Subcutaneous abdominal adipose tissue (tissue), 5 donors: ENCODE data around the gene BCAN.
A peak's percentile ranks its signal among the peaks of the same experiment; 100 is the strongest.

Experiments used
- H3K27ac ChIP-seq: one replicate; pipeline ENCODE4 v1.7.0; 2013; ENCODE audit warnings: low read depth, mild to moderate bottlenecking, inconsistent platforms, low read length, moderate library complexity
- H3K27me3 ChIP-seq, 5 donors: one replicate each; pipeline ENCODE4 v1.7.0; 2013; ENCODE audit warnings: low read length in 5 of 5, inconsistent platforms in 1 of 5; ENCODE audit not compliant: control insufficient read depth in 5 of 5, insufficient read depth in 4 of 5
- H3K36me3 ChIP-seq, 5 donors: one replicate each; pipeline ENCODE4 v1.7.0; 2013; ENCODE audit warnings: low read length in 5 of 5; ENCODE audit not compliant: control insufficient read depth in 5 of 5, insufficient read depth in 5 of 5
- H3K4me1 ChIP-seq, 5 donors: one replicate each; pipeline ENCODE4 v1.7.0; 2013; ENCODE audit warnings: low read length in 5 of 5, mild to moderate bottlenecking in 3 of 5, moderate library complexity in 1 of 5; ENCODE audit not compliant: control insufficient read depth in 5 of 5, insufficient read depth in 5 of 5
- H3K4me3 ChIP-seq, 5 donors: one replicate each; pipeline ENCODE4 v1.7.0; 2013; ENCODE audit warnings: low read length in 5 of 5, low read depth in 1 of 5
- H3K9ac ChIP-seq, 5 donors: one replicate each; pipeline ENCODE4 v1.7.0; 2013; ENCODE audit warnings: low read length in 5 of 5, mild to moderate bottlenecking in 4 of 5, moderate library complexity in 3 of 5
- H3K9me3 ChIP-seq, 5 donors: one replicate each; pipeline ENCODE4 v1.7.0; 2013; ENCODE audit warnings: low read length in 5 of 5; ENCODE audit not compliant: control insufficient read depth in 5 of 5
- donor health status: healthy.
- donor health status: healthy.
- donor health status: healthy.
- donor health status: healthy.
- donor health status: healthy.

Gene BCAN

GRCh38 chr1:156704166-156704711 is 62.3 kb downstream of the BCAN start:
- no peaks in the 10 kb centered on the region for H3K9me3 ChIP-seq
- peak overlapping the region; percentile 23 for H3K27ac ChIP-seq
- peak overlapping the region; percentile 36 to 57 (median 51) for H3K4me3 ChIP-seq
- peak overlapping the region in 2 of 5 donors; percentile 66 to 73 for H3K9ac ChIP-seq
- peaks cover 3 to 58% (median 50%) of the 10 kb centered on the region in 5 donors for H3K4me1 ChIP-seq
- peaks cover 0 to 7% (median 5%) of the 10 kb centered on the region in 5 donors for H3K36me3 ChIP-seq
- H3K27me3 ChIP-seq: peaks cover 33 to 54% (median 34%) of the 10 kb centered on the region in 5 donors

GRCh38 chr1:156704930-156705320 is 63.0 kb downstream of the BCAN start:
- peak overlapping the region; percentile 67 for H3K27ac ChIP-seq
- H3K9ac ChIP-seq: peak overlapping the region in 2 of 5 donors; percentile 37 to 66
- H3K36me3 ChIP-seq: peaks cover 0 to 5% (median 1%) of the 10 kb centered on the region in 5 donors
- H3K4me3 ChIP-seq: peak overlapping the region; percentile 13 to 66 (median 55)
- no peaks in the 10 kb centered on the region for H3K9me3 ChIP-seq
- peaks cover 32 to 53% (median 34%) of the 10 kb centered on the region in 5 donors for H3K27me3 ChIP-seq
- H3K4me1 ChIP-seq: peaks cover 4 to 65% (median 57%) of the 10 kb centered on the region in 5 donors

GRCh38 chr1:156705321-156705917 is 63.5 kb downstream of the BCAN start, which contains the start of gene CRABP2:
Gene CRABP2, minus strand, starts transcription at chr1:156705583. Its CDS starts 137 bp downstream, at chr1:156705446.
- Histone ChIP-seq H3K4me3 (peak within 1 kb of the TSS; percentile 51 to 66 (median 59)), H3K27ac (peak within 1 kb of the TSS; percentile 67), H3K27me3 (peaks cover 27 to 48% (median 34%) of the 10 kb centered on the region in 5 donors), H3K9me3 (no peaks in the 10 kb centered on the region), H3K9ac (peak within 1 kb of the TSS in 4 of 5 donors; percentile 28 to 76 (median 53)), H3K4me1 (peaks cover 7 to 70% (median 62%) of the 10 kb centered on the region in 5 donors), H3K36me3 (peaks cover 0 to 2% (median 0%) of the 10 kb centered on the region in 5 donors)

- Histone ChIP-seq H3K4me3 (peak overlapping the region in 4 of 5 donors; percentile 57 to 66 (median 62)), H3K9ac (peak overlapping the region in 4 of 5 donors; percentile 28 to 76 (median 53)), H3K9me3 (no peaks in the 10 kb centered on the region), H3K36me3 (no peaks in the 10 kb centered on the region), H3K4me1 (peaks cover 7 to 74% (median 66%) of the 10 kb centered on the region in 5 donors), H3K27ac (peak overlapping the region; percentile 67), H3K27me3 (peaks cover 24 to 42% (median 31%) of the 10 kb centered on the region in 5 donors)
Observed at GRCh38 chr1:156705918-156706656, 64.2 kb downstream of the BCAN start.

- Histone ChIP-seq H3K9me3 (no peaks in the 10 kb centered on the region), H3K27me3 (peaks cover 16 to 36% (median 25%) of the 10 kb centered on the region in 5 donors), H3K27ac (peak overlapping the region; percentile 67)
Observed at GRCh38 chr1:156706657-156707416, 64.9 kb downstream of the BCAN start.

GRCh38 chr1:156707417-156708217 is 65.7 kb downstream of the BCAN start:
- peak overlapping the region; percentile 65 for H3K27ac ChIP-seq

More at GRCh38 chr1:156706657-156707416, 64.9 kb downstream of the BCAN start:
- no peaks in the 10 kb centered on the region for H3K36me3 ChIP-seq
- H3K4me3 ChIP-seq: peak overlapping the region; percentile 20 to 66 (median 59)
- peak overlapping the region in 4 of 5 donors; percentile 10 to 76 (median 34) for H3K9ac ChIP-seq
- H3K4me1 ChIP-seq: peaks cover 7 to 78% (median 72%) of the 10 kb centered on the region in 5 donors

GRCh38 chr1:156708218-156708661 is 66.3 kb downstream of the BCAN start:
- Histone ChIP-seq H3K27ac (peak overlapping the region; percentile 65), H3K36me3 (no peaks in the 10 kb centered on the region), H3K4me1 (peaks cover 7 to 83% (median 72%) of the 10 kb centered on the region in 5 donors), H3K4me3 (peak overlapping the region in 3 of 5 donors; percentile 3 to 22 (median 8)), H3K9me3 (no peaks in the 10 kb centered on the region), H3K27me3 (peaks cover 18 to 30% (median 23%) of the 10 kb centered on the region in 5 donors), H3K9ac (no peak overlapping the region)

More at GRCh38 chr1:156707417-156708217, 65.7 kb downstream of the BCAN start:
- H3K27me3 ChIP-seq: peaks cover 19 to 36% (median 25%) of the 10 kb centered on the region in 5 donors
- peak overlapping the region in 3 of 5 donors; percentile 3 to 22 (median 8) for H3K4me3 ChIP-seq
- H3K9me3 ChIP-seq: no peaks in the 10 kb centered on the region
- peaks cover 7 to 82% (median 72%) of the 10 kb centered on the region in 5 donors for H3K4me1 ChIP-seq
- H3K36me3 ChIP-seq: no peaks in the 10 kb centered on the region
- H3K9ac ChIP-seq: no peak overlapping the region

- H3K27me3 ChIP-seq: peaks cover 10 to 22% (median 15%) of the 10 kb centered on the region in 5 donors
- peak overlapping the region; percentile 65 for H3K27ac ChIP-seq
- no peak overlapping the region for H3K9ac ChIP-seq
- peaks cover 7 to 82% (median 70%) of the 10 kb centered on the region in 5 donors for H3K4me1 ChIP-seq
- no peaks in the 10 kb centered on the region for H3K9me3 ChIP-seq
- no peaks in the 10 kb centered on the region for H3K36me3 ChIP-seq
- H3K4me3 ChIP-seq: no peak overlapping the region
Observed at GRCh38 chr1:156709031-156709430, 67.1 kb downstream of the BCAN start.
